Large intestine (tissue), 3 donors: ENCODE measurements around the gene NEK6. TPM values are rescaled to one million over a fixed set of nuclear protein-coding genes. Genes with fewer than 3 reads are reported as not detected.

ENCODE experiments used
- DNase-seq, 2 donors: peaks; one replicate each; pipeline versions ENCODE4 v3.0.0 to v3.0.0-alpha.2; 2013
- H3K27ac ChIP-seq: one replicate; pipeline ENCODE4 v1.5.1; 2013; ENCODE audit warnings: low read length
- H3K27me3 ChIP-seq: 2 replicates; pipeline ENCODE4 v1.6.1; 2013; ENCODE audit warnings: low read length; ENCODE audit not compliant: control insufficient read depth, insufficient read depth
- H3K36me3 ChIP-seq: 2 replicates; pipeline ENCODE4 v1.6.1; 2013; ENCODE audit warnings: low read length; ENCODE audit not compliant: control insufficient read depth, insufficient read depth
- H3K4me1 ChIP-seq: one replicate; pipeline ENCODE4 v1.6.1; 2013; ENCODE audit warnings: low read length; ENCODE audit not compliant: control insufficient read depth, insufficient read depth
- H3K4me3 ChIP-seq: one replicate; pipeline ENCODE4 v1.5.1; 2013; ENCODE audit warnings: low read length
- H3K9me3 ChIP-seq: one replicate; pipeline ENCODE4 v1.6.1; 2013; ENCODE audit warnings: mild to moderate bottlenecking, low read depth, low read length, moderate library complexity; ENCODE audit not compliant: control insufficient read depth
- WGBS: methylation state at CpG from one replicate; pipeline ENCODE4 v1.1.5; 2013; ENCODE audit warnings: low lambda C conversion rate; ENCODE audit not compliant: insufficient coverage; 5-methylcytosine and 5-hydroxymethylcytosine counted together
- polyA plus RNA-seq: library from polyadenylated mRNA; unstranded; fragments of 120-200 nt; gene quantifications from one replicate; pipeline ENCODE4 v1.2.1, GENCODE V29; 2013

Gene NEK6
- polyA plus RNA-seq, 1 donor: 28.2 TPM

DNA sequence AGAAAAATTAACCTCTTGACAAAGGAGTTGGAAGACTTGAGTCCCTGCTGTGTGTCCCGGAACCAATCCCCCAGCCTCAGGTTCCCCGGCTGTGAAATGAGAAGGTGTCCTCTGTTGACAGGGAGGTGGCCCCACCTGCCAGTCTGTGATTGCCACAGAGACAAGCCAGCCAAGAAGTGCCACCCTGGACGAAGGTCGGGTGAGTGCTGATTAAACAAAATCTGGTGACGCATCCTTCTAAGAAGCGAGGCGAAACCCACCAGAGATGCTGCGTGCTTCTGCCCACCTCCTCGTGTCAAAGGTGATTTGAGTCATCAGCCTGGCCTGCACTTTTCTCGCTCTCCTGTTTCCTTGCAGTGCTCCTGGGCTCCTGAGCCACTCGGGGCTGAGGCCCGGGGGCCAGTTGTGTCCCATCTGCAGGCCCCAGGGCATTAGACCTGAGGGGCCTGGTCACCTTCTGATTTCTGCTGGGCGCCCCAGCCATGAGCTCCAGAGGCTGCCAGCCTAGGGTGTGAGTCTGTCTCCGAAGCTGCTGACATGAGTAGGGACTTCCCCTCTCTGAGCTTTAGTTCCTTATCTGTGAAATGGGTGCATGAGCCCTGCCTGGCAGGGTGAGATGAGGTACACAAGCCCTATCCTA lies 28.7 kb downstream of the NEK6 start:
- no CpG with 5 or more reads among the region's 14 CpGs for WGBS
- H3K27me3 ChIP-seq: no peaks in the 10 kb centered on the region
- H3K4me1 ChIP-seq: peaks cover 28% of the 10 kb centered on the region
- peak overlapping the region; percentile 52 for H3K27ac ChIP-seq
- H3K9me3 ChIP-seq: no peaks in the 10 kb centered on the region
- H3K4me3 ChIP-seq: no peak overlapping the region
- DNase-seq: peak; percentile 34 to 76
- peaks cover 18% of the 10 kb centered on the region for H3K36me3 ChIP-seq

DNA sequence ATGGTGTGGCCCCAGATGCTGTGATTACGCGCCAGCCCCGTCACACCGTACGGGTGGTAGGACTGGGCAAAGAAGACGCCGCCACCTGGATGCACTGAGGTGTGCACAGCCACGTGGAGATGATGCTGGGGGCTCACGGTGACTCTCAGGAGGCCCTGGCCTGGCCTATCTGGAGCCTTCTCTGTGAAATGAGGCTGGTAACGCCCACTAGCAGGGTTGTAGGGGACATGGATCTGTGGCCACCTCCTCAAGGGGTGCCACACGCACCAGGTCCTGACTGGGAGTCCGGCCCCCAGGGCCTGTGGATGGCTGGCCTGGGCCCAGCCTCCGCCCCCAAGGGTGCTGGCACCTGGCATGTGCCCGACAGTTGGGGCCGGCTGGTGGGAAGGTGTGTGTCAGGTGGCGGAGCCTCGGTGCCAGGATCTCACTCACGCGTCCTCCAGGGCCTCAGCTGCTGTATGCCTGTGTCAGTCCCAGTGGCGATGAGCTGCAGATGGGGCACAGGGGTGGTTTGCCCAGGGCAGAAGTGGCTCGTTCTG lies 32.4 kb downstream of the NEK6 start:
- Histone ChIP-seq H3K27me3 (no peaks in the 10 kb centered on the region), H3K4me3 (no peak overlapping the region), H3K27ac (no peak overlapping the region), H3K36me3 (peaks cover 26% of the 10 kb centered on the region), H3K9me3 (no peaks in the 10 kb centered on the region), H3K4me1 (peaks cover 14% of the 10 kb centered on the region)
- DNase-seq: no peak
- WGBS: no CpG with 5 or more reads among the region's 21 CpGs

DNA sequence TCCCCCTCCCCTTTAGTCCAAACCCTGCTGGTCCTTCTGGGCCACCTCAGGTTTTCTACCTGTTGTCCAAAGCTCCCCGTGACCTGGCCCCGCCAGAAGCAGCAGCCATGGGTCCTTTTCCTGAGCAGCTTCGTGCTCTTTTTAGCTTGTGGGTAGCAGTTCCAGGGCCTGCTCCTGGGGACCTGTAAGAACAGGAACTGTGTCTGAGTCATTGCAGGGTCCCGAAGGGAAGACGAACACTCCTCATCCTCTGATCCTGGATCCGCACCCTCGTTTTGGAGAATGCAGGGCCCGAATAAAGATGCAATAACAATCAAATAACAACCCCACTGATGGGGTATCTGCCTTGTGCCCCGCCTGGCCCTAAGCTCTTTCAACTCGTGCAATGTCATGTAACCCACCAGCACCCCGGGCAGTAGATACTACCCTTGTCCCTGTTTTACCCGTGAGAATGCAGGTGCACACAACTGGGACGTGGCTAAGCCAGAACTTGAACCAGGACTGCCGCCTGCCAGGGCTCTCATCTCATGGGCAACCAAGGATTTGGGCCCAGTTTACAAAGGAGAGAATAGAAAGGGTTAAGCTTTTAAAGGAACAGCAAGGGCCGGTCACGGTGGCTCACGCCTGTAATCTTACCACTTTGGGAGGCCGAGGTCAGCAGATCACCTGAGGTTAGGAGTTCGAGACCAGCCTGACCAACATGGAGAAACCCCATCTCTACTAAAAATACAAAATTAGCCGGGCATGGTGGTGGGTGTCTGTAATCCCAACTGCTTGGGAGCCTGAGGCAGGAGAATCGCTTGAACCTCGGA lies 33.2 kb downstream of the NEK6 start:
- 100% methylated on average over 1 of the region's 22 CpGs for WGBS
- H3K27me3 ChIP-seq: no peaks in the 10 kb centered on the region
- H3K4me1 ChIP-seq: peaks cover 8% of the 10 kb centered on the region
- H3K36me3 ChIP-seq: peaks cover 28% of the 10 kb centered on the region
- H3K27ac ChIP-seq: no peak overlapping the region
- no peak overlapping the region for H3K4me3 ChIP-seq
- no peak for DNase-seq
- H3K9me3 ChIP-seq: no peaks in the 10 kb centered on the region

DNA sequence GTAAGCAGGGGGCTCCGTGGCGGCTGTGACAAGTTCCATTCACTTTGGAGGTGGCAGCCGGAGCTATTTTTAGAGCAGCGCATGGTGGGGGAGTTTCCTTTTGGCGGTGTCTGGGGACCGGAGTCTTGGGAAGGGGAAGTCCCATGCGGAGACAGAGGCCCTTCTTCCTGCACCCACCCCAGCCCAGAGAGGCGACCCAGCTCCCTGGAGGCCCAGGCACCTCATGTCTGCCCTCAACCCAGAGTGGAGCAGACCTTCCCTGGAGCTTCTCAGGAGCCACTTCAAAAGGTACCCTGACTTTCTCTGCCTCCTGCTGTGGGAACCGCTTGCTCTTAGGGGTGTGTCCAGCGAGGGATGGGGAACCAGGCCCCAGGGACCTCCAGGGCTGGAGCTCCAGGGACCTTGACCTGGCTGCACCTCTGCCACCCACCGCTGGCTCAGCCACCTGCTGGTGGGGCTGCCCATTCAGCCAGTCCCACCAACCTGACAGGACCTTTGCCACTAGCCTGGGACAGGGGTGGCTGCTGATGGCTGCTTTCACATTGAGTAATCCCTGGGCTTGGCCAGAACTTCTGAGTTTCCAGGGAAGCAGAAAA lies 34.1 kb downstream of the NEK6 start:
- DNase-seq: no peak
- no peak overlapping the region for H3K4me3 ChIP-seq
- H3K36me3 ChIP-seq: peaks cover 28% of the 10 kb centered on the region
- WGBS: no CpG with 5 or more reads among the region's 11 CpGs
- peaks cover 4% of the 10 kb centered on the region for H3K4me1 ChIP-seq
- H3K27me3 ChIP-seq: no peaks in the 10 kb centered on the region
- H3K9me3 ChIP-seq: no peaks in the 10 kb centered on the region
- no peak overlapping the region for H3K27ac ChIP-seq

DNA sequence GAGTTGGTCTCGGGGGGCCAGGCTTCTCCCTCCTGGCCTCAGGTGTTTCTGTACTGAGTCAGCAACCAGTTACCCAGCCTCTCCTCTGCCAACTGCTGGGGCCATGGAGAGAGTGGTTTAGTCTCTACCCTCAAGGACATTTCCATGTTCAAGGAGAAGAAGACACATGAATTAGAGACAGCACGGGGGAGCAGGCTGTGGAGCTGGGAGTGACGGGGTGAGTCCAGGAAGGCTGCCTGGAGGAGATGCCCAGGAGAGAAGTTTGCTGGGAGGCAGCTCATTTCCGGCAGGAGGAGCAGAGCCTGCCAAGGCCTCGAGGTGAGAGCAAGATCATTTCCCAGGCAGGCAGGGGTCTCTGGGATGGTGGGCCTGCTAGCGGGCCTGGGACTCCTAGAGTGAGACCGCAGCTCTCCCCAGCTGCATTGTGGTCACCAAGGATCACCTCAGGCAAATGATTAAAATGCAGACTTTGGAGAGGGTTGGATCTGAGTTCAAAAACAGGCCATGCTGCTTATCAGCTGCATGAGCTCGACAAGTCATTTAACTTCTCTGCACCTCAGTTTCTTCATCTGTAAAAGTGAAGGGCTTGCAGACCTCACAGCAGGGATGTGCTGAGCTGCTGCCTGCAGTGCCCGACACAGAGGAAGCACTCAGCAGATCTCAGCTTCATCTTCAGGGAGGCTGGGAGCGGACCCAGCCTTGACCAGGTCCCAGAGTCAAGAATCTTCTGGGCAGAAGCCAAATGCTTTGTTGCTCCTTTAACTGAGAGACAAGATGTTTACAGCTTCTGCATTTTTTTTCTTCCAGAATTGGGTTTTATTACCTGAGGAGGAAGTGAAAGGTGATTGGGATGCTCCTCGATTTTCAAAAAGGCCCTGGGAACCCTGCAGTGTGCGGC lies 35.2 kb downstream of the NEK6 start:
- no peaks in the 10 kb centered on the region for H3K27me3 ChIP-seq
- no peak for DNase-seq
- WGBS: no CpG with 5 or more reads among the region's 12 CpGs
- peaks cover 7% of the 10 kb centered on the region for H3K4me1 ChIP-seq
- no peak overlapping the region for H3K27ac ChIP-seq
- H3K36me3 ChIP-seq: peaks cover 26% of the 10 kb centered on the region
- no peaks in the 10 kb centered on the region for H3K9me3 ChIP-seq
- H3K4me3 ChIP-seq: no peak overlapping the region

DNA sequence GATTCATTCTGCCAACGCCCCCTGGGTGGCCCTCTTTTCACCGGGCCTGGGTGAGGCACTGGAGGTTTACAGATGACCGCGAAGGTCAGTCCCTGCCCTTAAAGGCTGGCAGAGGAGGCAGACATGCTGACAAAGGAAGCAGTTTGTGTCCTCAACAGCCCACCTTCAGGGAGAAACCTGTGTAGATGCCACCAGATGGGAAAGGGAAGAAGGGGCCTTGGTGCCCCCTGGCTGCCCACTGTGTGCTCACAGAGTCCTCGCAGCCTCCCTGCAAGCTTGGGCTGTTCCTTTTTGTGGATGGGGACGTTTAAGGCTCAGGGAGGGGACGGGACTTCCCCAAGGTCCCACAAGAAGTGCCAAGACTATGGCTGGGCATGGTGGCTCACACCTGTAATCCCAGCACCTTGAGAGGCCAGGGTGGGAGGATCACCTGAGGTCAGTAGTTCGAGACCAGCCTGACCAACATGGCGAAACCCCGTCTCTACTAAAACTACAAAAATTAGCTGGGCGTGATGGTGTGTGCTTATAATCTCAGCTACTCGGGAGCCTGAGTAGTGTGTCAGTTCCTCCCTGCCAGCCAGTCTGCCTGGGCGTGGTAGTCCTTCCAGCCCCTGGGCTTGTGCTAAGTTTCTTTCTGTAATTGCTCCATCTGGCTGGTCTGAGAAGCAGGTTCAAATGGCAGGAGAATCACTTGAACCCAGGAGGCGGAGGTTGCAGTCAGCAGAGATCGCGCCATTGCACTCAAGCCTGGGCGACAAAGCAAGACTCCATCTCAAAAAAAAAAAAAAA lies 36.2 kb downstream of the NEK6 start:
- peaks cover 7% of the 10 kb centered on the region for H3K4me1 ChIP-seq
- no peak overlapping the region for H3K4me3 ChIP-seq
- peaks cover 26% of the 10 kb centered on the region for H3K36me3 ChIP-seq
- H3K27ac ChIP-seq: no peak overlapping the region
- H3K9me3 ChIP-seq: no peaks in the 10 kb centered on the region
- DNase-seq: no peak
- H3K27me3 ChIP-seq: no peaks in the 10 kb centered on the region
- WGBS: 91% methylated on average over 4 of the region's 17 CpGs

DNA sequence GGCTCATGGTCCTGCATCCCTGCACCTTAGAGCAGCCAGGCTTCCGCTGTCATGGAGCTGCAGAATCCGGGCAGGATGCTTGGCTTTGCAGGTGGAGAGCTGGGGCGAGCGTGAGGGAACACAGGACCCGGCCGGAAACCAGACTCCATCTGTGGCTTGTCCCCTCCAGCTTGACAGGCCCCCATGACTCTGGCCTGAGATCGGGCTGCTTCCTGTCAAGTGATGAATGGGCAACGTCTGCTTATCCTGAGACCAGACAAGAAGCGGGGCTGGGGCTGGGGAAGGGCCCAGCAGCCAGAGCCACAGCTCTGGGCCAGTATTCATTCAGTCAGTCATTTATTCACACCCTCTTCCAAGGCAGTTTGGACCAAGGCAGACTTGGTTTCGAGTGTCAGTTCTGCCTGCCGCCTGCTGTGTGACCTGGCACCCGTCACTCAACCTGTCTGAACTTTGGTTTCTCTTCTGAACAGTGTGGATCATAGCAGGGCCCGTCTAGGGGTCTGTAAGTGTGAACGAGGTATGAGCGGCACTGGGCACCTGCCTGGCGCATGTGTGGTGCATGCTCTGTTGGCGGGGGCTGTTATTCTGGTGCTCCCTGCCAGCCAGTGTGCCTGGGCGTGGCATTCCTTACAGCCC lies 37.5 kb downstream of the NEK6 start:
- no peak overlapping the region for H3K27ac ChIP-seq
- DNase-seq: peak in 1 of 2 donors; percentile 20
- no peak overlapping the region for H3K4me3 ChIP-seq
- no CpG with 5 or more reads among the region's 18 CpGs for WGBS
- no peaks in the 10 kb centered on the region for H3K9me3 ChIP-seq
- peaks cover 14% of the 10 kb centered on the region for H3K36me3 ChIP-seq
- peaks cover 7% of the 10 kb centered on the region for H3K4me1 ChIP-seq
- H3K27me3 ChIP-seq: no peaks in the 10 kb centered on the region

DNA sequence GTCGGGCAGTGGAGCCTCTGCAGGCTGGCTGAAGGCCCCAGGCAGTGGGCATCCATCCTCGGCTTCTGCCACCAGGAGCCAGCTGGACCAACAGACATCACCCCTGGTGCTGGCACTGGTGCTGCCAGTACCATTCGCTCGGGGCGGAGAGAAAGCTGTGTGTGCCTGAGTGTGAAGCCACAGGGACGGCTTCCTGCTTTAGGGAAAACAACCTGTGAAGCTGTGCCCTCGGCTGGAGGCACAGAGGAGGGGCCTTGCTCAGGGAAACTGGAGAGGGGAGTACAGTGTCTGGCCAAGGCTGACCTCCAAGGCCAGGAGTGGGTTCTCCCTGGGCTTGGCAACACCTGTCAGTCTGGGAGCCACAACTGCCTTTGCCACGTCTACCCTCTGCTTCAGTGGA lies 38.3 kb downstream of the NEK6 start:
- Histone ChIP-seq H3K36me3 (peaks cover 10% of the 10 kb centered on the region), H3K4me3 (no peak overlapping the region), H3K27me3 (no peaks in the 10 kb centered on the region), H3K27ac (no peak overlapping the region), H3K9me3 (no peaks in the 10 kb centered on the region), H3K4me1 (peaks cover 7% of the 10 kb centered on the region)
- no peak for DNase-seq
- WGBS: no CpG with 5 or more reads among the region's 8 CpGs

DNA sequence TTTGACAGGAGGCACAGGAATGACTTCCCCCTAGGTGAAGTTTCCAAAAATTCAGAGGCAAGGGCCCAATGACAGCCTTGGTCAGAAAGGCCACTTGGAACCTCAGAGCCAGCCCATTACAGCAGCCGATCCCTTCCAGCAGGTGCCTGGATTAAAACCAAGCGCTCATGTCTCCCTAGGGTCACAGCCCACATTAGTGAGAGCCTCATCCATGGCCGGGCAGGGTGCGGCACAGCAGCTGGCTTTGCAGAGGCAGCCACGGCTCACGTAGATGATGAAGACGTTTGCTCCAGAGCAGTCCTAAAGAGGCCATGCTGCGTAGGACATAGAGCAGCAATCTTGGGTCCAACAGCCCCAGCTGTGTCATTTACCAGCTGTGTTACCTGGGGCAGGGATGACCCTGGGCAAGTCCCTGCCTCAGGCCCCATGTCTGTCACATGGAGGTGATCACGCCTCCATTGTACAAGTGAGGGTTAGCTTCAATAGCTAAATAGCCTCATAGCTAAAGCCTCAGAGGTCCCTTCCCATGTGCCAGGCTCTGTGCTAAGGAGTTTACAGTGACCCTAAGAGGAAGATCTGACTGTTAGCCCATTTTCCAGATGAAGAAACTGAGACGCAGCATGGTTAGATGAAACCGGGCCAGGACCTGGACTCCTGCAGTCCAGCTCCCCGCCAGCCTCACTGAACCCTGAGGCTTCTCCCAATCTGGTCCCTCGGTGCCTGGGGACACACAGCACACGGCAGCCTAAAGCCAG lies 39.2 kb downstream of the NEK6 start:
- Histone ChIP-seq H3K27ac (no peak overlapping the region), H3K4me3 (no peak overlapping the region), H3K27me3 (no peaks in the 10 kb centered on the region), H3K4me1 (peaks cover 7% of the 10 kb centered on the region), H3K9me3 (no peaks in the 10 kb centered on the region), H3K36me3 (peaks cover 15% of the 10 kb centered on the region)
- WGBS: no CpG with 5 or more reads among the region's 14 CpGs
- no peak for DNase-seq
